Fibroblast of pulmonary artery (primary cell): ENCODE results near the gene POU2F1.
"Not testable (repeated sequence)": the region's sequence is repeated elsewhere in the genome, so short reads cannot be mapped to it uniquely, and the experiment has no call there.

Experiments used
- DNase-seq: peaks from one replicate; pipeline ENCODE4 v3.0.0-alpha.2; 2010; ENCODE audit warnings: low read depth
- H3K4me3 ChIP-seq: replicated peaks from 2 replicates; pipeline ENCODE4 v1.5.1; 2011; ENCODE audit warnings: low read depth, mild to moderate bottlenecking, control low read depth, low read length, moderate library complexity
- CTCF ChIP-seq: IDR thresholded peaks from 2 replicates; pipeline ENCODE4 v1.5.1; 2011; ENCODE audit warnings: mild to moderate bottlenecking, control low read depth, low read length, inconsistent platforms; ENCODE audit errors: missing control alignments

POU2F1 gene

GRCh38 chr1:167310732-167311131 is 90.0 kb downstream of the POU2F1 start:
- H3K4me3 ChIP-seq, result no peak overlapping the region
- peak; percentile 14 for DNase-seq
- no peak for TF ChIP-seq CTCF

DNA sequence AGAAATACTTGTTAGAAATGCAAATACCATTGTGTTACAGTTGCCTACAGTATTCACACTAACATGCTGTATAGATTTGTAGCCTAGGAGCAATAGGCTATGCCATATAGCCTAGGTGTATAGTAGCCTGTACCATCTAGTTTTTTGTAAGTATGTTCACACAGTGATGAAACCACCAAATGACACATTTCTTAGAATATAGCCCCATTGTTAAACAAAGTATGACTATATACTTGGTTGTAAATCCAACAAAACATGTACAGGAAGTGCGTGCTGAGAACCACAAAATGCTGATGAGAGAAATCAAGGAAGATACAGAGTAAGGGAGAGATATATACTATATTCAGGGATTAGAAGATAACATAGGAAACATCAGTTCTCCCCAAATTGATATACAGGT is 92.2 kb downstream of the POU2F1 start:
- TF ChIP-seq CTCF, result no peak
- H3K4me3 ChIP-seq, result no peak overlapping the region

DNA sequence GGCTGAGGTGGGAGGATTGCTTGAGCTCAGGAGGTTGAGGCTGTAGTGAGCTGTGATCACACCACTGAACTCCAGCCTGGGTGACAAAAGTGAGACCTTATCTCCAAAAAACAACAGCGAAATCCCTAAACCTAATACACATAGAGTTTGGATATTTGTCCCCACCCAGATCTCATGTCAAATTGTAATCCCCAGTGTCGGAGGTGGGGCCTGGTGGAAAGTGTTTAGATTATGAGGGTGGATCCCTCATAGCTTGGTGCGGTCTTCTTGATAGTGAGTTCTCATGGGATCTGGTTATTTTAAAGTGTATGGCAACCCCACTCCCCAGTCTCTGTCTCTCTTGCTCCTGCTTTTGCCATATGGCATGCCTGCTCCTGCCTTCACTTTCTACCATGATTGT is 94.0 kb downstream of the POU2F1 start:
- TF ChIP-seq CTCF, result no peak
- no peak overlapping the region for H3K4me3 ChIP-seq
- no peak for DNase-seq

More for the DNA sequence above, 92.2 kb downstream of the POU2F1 start:
- DNase-seq, result peak; percentile 36

GRCh38 chr1:167317463-167317862 is 96.8 kb downstream of the POU2F1 start:
- no peak for DNase-seq
- TF ChIP-seq CTCF, result no peak
- H3K4me3 ChIP-seq, result no peak overlapping the region

- not testable (repeated sequence) for DNase-seq, H3K4me3 ChIP-seq
Observed at GRCh38 chr1:167319206-167319605, 98.5 kb downstream of the POU2F1 start.

DNA sequence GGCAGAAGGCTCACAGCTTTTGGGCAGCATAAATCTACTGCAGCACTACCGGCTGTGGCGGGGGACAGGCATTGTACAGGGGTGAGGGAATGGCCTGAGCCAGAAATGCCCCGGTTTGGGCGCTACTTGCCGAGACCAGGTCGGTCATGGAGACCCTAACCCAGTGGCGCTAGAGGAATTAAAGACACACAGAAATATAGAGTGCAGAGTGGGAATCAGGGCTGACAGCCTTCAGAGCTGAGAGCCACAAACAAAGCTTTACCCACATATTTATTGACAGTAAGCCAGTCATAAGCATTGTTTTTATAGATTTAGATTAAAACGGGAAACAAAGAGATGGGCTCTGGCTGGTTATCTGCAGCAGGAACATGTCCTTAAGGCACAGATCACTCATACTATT is 101.8 kb downstream of the POU2F1 start:
- no peak for DNase-seq
- no peak for TF ChIP-seq CTCF
- H3K4me3 ChIP-seq, result no peak overlapping the region

DNA sequence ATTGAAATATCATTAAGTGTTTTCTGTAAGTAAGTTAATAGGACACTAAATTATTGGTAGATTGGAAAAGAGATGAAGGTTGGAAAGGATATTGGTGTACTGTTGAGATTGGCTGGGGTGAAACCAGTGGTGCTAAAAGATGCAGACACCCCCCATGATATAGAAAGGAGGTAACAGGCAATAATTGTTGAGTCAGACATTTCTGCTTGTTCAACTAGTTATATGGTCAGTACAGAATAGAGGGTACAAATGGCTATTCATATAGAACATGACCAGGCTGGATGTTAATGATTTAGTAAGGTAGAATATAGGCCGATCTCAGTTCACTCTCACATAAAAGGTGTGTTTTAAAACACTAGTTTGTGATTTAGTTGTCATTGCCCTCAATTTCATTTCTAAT is 104.5 kb downstream of the POU2F1 start:
- DNase-seq, result no peak
- no peak overlapping the region for H3K4me3 ChIP-seq
- TF ChIP-seq CTCF, result no peak

GRCh38 chr1:167328306-167328815 is 107.7 kb downstream of the POU2F1 start:
- no peak for DNase-seq
- no peak overlapping the region for H3K4me3 ChIP-seq
- no peak for TF ChIP-seq CTCF
